H9 (cell line): ENCODE data around the gene PRSS22. TPM values are rescaled to one million over a fixed set of nuclear protein-coding genes. Genes with fewer than 3 reads are reported as not detected.

Source experiments
- DNase-seq: peaks from one replicate; pipeline ENCODE4 v3.0.0-alpha.2; 2017
- H2AFZ ChIP-seq: one replicate; pipeline ENCODE4 v1.6.1; 2013; ENCODE audit warnings: mild to moderate bottlenecking, low read length, control low read depth, moderate library complexity
- H2AK5ac ChIP-seq: 2 replicates; pipeline ENCODE4 v1.6.1; 2013; ENCODE audit warnings: low read length, control low read depth, mixed read lengths; ENCODE audit not compliant: insufficient read length
- H2BK120ac ChIP-seq: one replicate; pipeline ENCODE4 v1.6.1; 2013; ENCODE audit warnings: low read depth, mild to moderate bottlenecking, low read length, control low read depth, inconsistent platforms; ENCODE audit not compliant: poor library complexity, severe bottlenecking
- H2BK12ac ChIP-seq: 2 replicates; pipeline ENCODE4 v1.6.1; 2013; ENCODE audit warnings: low read length, control low read depth, mixed read lengths, low read depth; ENCODE audit not compliant: insufficient read length
- H2BK15ac ChIP-seq: 2 replicates; pipeline ENCODE4 v1.6.1; 2013; ENCODE audit warnings: low read depth, low read length, control low read depth
- H2BK20ac ChIP-seq: one replicate; pipeline ENCODE4 v1.6.1; 2013; ENCODE audit warnings: low read depth, mild to moderate bottlenecking, low read length, control low read depth, inconsistent platforms; ENCODE audit not compliant: poor library complexity, severe bottlenecking
- H2BK5ac ChIP-seq: 2 replicates; pipeline ENCODE4 v1.6.1; 2013; ENCODE audit warnings: low read length, control low read depth, mixed read lengths; ENCODE audit not compliant: insufficient read length
- H3K14ac ChIP-seq: 2 replicates; pipeline ENCODE4 v1.6.1; 2013; ENCODE audit warnings: low read length, control low read depth; ENCODE audit not compliant: insufficient read depth
- H3K18ac ChIP-seq: 2 replicates; pipeline ENCODE4 v1.6.1; 2013; ENCODE audit warnings: low read depth, mild to moderate bottlenecking, mixed read lengths, low read length, control low read depth; ENCODE audit not compliant: insufficient read length
- H3K23ac ChIP-seq: 2 replicates; pipeline ENCODE4 v1.6.1; 2013; ENCODE audit warnings: low read length, control low read depth, mixed read lengths, low read depth; ENCODE audit not compliant: insufficient read length
- H3K23me2 ChIP-seq: 2 replicates; pipeline ENCODE4 v1.6.1; 2013; ENCODE audit warnings: low read depth, mild to moderate bottlenecking, mixed read lengths, low read length, control low read depth; ENCODE audit not compliant: insufficient read length, poor library complexity, severe bottlenecking
- H3K27ac ChIP-seq: 2 replicates; pipeline ENCODE4 v1.5.1; 2013; ENCODE audit warnings: low read length, control low read depth, mixed read lengths, low read depth; ENCODE audit not compliant: insufficient read length
- H3K27me3 ChIP-seq: 2 replicates; pipeline ENCODE4 v1.6.1; 2013; ENCODE audit warnings: low read length, control low read depth, inconsistent platforms; ENCODE audit not compliant: insufficient read depth
- H3K4ac ChIP-seq: 2 replicates; pipeline ENCODE4 v1.6.1; 2013; ENCODE audit warnings: low read depth, mild to moderate bottlenecking, control low read depth, inconsistent platforms, low read length, moderate library complexity
- H3K4me1 ChIP-seq: 2 replicates; pipeline ENCODE4 v1.6.1; 2013; ENCODE audit warnings: low read length, control low read depth, inconsistent platforms; ENCODE audit not compliant: insufficient read depth
- H3K4me2 ChIP-seq: 2 replicates; pipeline ENCODE4 v1.6.1; 2013; ENCODE audit warnings: low read length, control low read depth, mixed read lengths; ENCODE audit not compliant: insufficient read length, insufficient read depth
- H3K56ac ChIP-seq: 2 replicates; pipeline ENCODE4 v1.6.1; 2013; ENCODE audit warnings: low read depth, mild to moderate bottlenecking, mixed read lengths, low read length, control low read depth; ENCODE audit not compliant: insufficient read length
- H3K79me1 ChIP-seq: 2 replicates; pipeline ENCODE4 v1.6.1; 2013; ENCODE audit warnings: low read depth, mild to moderate bottlenecking, moderate library complexity, low read length, control low read depth, inconsistent platforms; ENCODE audit not compliant: insufficient read depth, poor library complexity, severe bottlenecking
- H3K79me2 ChIP-seq: 2 replicates; pipeline ENCODE4 v1.6.1; 2013; ENCODE audit warnings: low read length, control low read depth, inconsistent platforms; ENCODE audit not compliant: insufficient read depth
- H3K9ac ChIP-seq: 2 replicates; pipeline ENCODE4 v1.6.1; 2013; ENCODE audit warnings: low read length, control low read depth, mixed read lengths; ENCODE audit not compliant: insufficient read length; ENCODE audit errors: extremely low read depth
- H3K9me3 ChIP-seq: one replicate; pipeline ENCODE4 v1.6.1; 2013; ENCODE audit warnings: low read depth, low read length, inconsistent platforms; ENCODE audit not compliant: control insufficient read depth
- H3T11ph ChIP-seq: one replicate; pipeline ENCODE4 v1.6.1; 2013; ENCODE audit warnings: mild to moderate bottlenecking, low read length, control low read depth, inconsistent platforms
- H4K20me1 ChIP-seq: one replicate; pipeline ENCODE4 v1.6.1; 2013; ENCODE audit not compliant: control insufficient read depth, insufficient read length, insufficient read depth
- H4K5ac ChIP-seq: 2 replicates; pipeline ENCODE4 v1.6.1; 2013; ENCODE audit warnings: low read depth, mild to moderate bottlenecking, mixed read lengths, low read length, control low read depth; ENCODE audit not compliant: insufficient read length
- H4K8ac ChIP-seq: replicated peaks from 2 replicates; pipeline ENCODE4 v1.6.1; 2013; ENCODE audit warnings: low read length, control low read depth, mixed read lengths, low read depth; ENCODE audit not compliant: insufficient read length
- H4K91ac ChIP-seq: 2 replicates; pipeline ENCODE4 v1.6.1; 2013; ENCODE audit warnings: low read depth, mild to moderate bottlenecking, moderate library complexity, mixed read lengths, low read length, control low read depth; ENCODE audit not compliant: insufficient read length
- H3K27ac Mint-ChIP-seq, 3 experiments: 2 replicates in 2 of 3; 3 replicates in 1 of 3; pipeline ENCODE4 v1.8.0; 2020 to 2021; ENCODE audit warnings: mixed read lengths in 3 of 3, mild to moderate bottlenecking in 1 of 3, moderate library complexity in 1 of 3
- H3K27me3 Mint-ChIP-seq: 2 replicates; pipeline ENCODE4 v1.8.0; 2021; ENCODE audit warnings: low read depth, mild to moderate bottlenecking, moderate library complexity, mixed read lengths
- H3K36me3 Mint-ChIP-seq, 3 experiments: 2 replicates in 2 of 3; 3 replicates in 1 of 3; pipeline ENCODE4 v1.8.0; 2020 to 2021; ENCODE audit warnings: low read depth in 3 of 3, mixed read lengths in 3 of 3; ENCODE audit not compliant: insufficient read depth in 1 of 3
- H3K4me1 Mint-ChIP-seq, 2 experiments: 2 replicates each; pipeline ENCODE4 v1.8.0; 2020; ENCODE audit warnings: mixed read lengths in 2 of 2
- H3K4me3 Mint-ChIP-seq, 2 experiments: 2 replicates in 1 of 2; 3 replicates in 1 of 2; pipeline ENCODE4 v1.8.0; 2020 to 2021; ENCODE audit warnings: mild to moderate bottlenecking in 2 of 2, mixed read lengths in 2 of 2, moderate library complexity in 1 of 2
- H3K9me3 Mint-ChIP-seq, 2 experiments: 2 replicates in 1 of 2; 3 replicates in 1 of 2; pipeline ENCODE4 v1.8.0; 2020; ENCODE audit warnings: mild to moderate bottlenecking in 2 of 2, mixed read lengths in 2 of 2, moderate library complexity in 1 of 2
- CTCF ChIP-seq: fragments of 200-600 bp; sonication (generic); conservative IDR thresholded peaks from 3 replicates; pipeline ENCODE4 v1.8.0; 2021; ENCODE audit warnings: antibody characterized with exemption, mild to moderate bottlenecking
- WGBS: extraction: QIAGEN DNeasy Blood & Tissue Kit; methylation state at CpG from one replicate; pipeline ENCODE4 v1.1.7; 2013; ENCODE audit warnings: missing lambda C conversion rate, low lambda C conversion rate, mixed read lengths; ENCODE audit not compliant: insufficient read length; ENCODE audit errors: extremely low coverage; 5-methylcytosine and 5-hydroxymethylcytosine counted together
- total RNA-seq: library from RNA; stranded (reverse); gene quantifications from 2 replicates; pipeline ENCODE4 v1.2.1, GENCODE V29; 2021

PRSS22 gene
- total RNA-seq, 1 experiment from 2014 or later, result 1.9 TPM

DNA sequence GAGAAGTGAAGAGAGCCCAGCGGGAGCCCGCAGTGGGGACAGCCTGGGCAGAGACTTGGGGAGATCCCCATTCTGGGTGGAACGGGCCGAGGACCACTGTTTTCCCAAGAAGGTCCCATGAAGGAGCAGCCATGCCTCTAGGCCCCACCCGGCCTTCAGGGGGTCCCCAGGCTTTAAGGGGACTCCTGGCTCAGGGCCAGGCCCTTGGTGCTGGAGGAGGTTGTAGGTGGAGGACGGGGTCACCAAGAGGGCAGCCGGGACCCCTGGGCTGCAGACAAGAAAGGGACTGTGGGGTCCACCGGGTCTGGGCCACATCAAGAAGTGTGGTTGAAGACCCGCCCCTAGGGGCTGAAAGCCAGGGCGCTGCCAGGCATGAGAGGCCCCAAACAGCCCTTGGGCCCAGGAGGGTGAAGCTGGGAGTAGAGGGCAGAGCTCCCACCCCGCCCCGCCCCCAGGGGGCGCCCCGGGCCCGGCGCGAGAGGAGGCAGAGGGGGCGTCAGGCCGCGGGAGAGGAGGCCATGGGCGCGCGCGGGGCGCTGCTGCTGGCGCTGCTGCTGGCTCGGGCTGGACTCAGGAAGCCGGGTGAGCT lies 41.1 kb downstream of the PRSS22 start, which contains the start of gene PRSS21:
PRSS21 (plus strand) TSS at position 487 of the 589 bp plus-strand sequence; CDS start at position 519, 32 bp downstream.
- no peak within 1 kb of the TSS for H3K23ac ChIP-seq
- no peak within 1 kb of the TSS for H3K56ac ChIP-seq
- DNase-seq, result peak; percentile 64
- H3T11ph ChIP-seq, result no peak within 1 kb of the TSS
- H2BK12ac ChIP-seq, result no peak within 1 kb of the TSS
- no peak within 1 kb of the TSS for H3K27ac Mint-ChIP-seq
- no peak within 1 kb of the TSS for H3K9ac ChIP-seq
- no peaks in the 10 kb centered on the region for H3K27me3 ChIP-seq
- H3K4me1 Mint-ChIP-seq, result peaks cover 2% of the 10 kb centered on the region in 2 experiments; a peak in 3 of 4 replicates
- no peak within 1 kb of the TSS for H2BK120ac ChIP-seq
- no peak within 1 kb of the TSS for H3K18ac ChIP-seq
- no peak within 1 kb of the TSS for H2BK20ac ChIP-seq
- no peak within 1 kb of the TSS for H4K5ac ChIP-seq
- H3K27me3 Mint-ChIP-seq, result no peaks in the 10 kb centered on the region; the same call in 1 of the 2 replicates
- H2BK5ac ChIP-seq, result no peak within 1 kb of the TSS
- no peaks in the 10 kb centered on the region for H3K79me1 ChIP-seq
- H3K9me3 ChIP-seq, result no peaks in the 10 kb centered on the region
- H4K8ac ChIP-seq, result no peak within 1 kb of the TSS
- H4K91ac ChIP-seq, result no peak within 1 kb of the TSS
- no peaks in the 10 kb centered on the region; a peak in 1 of 7 replicates for H3K36me3 Mint-ChIP-seq
- peak; percentile 60 for TF ChIP-seq CTCF
- no peak within 1 kb of the TSS for H2BK15ac ChIP-seq
- no peaks in the 10 kb centered on the region for H3K79me2 ChIP-seq
- H3K23me2 ChIP-seq, result no peaks in the 10 kb centered on the region
- no peaks in the 10 kb centered on the region for H3K9me3 Mint-ChIP-seq
- no peak within 1 kb of the TSS for H3K4ac ChIP-seq
- no peak within 1 kb of the TSS for H3K27ac ChIP-seq
- H2AFZ ChIP-seq, result no peak within 1 kb of the TSS
- no peak within 1 kb of the TSS for H3K14ac ChIP-seq
- H3K4me3 Mint-ChIP-seq, result no peak within 1 kb of the TSS
- H3K4me2 ChIP-seq, result no peak within 1 kb of the TSS
- WGBS, result no CpG with 5 or more reads among the region's 28 CpGs
- H4K20me1 ChIP-seq, result no peaks in the 10 kb centered on the region
- no peak within 1 kb of the TSS for H2AK5ac ChIP-seq
- H3K4me1 ChIP-seq, result no peaks in the 10 kb centered on the region
